GM19023 (cell line): ENCODE measurements around the gene ASPHD2.

ENCODE experiments used
- ATAC-seq: cut with Tn5 transposase; IDR thresholded peaks from one replicate; pipeline ENCODE4 v1.9.1; 2021; ENCODE audit warnings: mild to moderate bottlenecking, moderate library complexity; ENCODE audit not compliant: unreplicated experiment

Gene ASPHD2

DNA sequence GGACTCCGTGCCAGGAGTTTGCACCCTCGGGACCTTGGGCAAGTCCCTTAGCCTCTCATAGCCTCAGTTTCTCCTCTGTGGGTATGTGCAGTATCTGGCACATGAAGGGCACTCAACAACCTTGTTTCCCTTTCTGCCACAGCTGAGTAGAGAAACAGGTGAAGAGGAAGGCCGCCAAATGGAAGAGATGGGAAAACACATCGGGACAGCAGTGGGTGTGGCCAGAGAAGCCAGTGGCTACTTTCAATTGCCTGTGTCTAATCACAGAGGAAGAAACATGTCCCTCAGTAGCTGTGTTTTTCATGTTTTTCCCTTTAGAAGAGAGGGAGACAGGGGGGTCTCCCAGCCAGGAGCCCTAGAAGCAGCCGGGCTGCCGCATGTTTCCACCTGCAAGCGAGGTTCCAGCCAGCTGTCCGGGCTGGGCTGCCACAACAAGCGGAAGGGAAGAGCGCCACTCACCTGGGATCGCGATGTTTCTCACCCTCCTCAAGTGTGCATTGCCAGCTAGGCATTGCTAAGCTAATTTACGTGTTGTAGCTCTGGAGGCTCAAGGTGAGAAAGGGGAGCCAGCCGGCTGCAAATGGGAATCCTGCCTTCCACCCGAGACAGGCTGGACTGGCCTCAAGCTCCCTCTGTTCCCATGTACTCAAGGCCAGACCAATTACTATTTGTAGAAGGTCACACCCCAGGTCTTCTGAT, 16.7 kb downstream of the ASPHD2 start:
- no peak for ATAC-seq

DNA sequence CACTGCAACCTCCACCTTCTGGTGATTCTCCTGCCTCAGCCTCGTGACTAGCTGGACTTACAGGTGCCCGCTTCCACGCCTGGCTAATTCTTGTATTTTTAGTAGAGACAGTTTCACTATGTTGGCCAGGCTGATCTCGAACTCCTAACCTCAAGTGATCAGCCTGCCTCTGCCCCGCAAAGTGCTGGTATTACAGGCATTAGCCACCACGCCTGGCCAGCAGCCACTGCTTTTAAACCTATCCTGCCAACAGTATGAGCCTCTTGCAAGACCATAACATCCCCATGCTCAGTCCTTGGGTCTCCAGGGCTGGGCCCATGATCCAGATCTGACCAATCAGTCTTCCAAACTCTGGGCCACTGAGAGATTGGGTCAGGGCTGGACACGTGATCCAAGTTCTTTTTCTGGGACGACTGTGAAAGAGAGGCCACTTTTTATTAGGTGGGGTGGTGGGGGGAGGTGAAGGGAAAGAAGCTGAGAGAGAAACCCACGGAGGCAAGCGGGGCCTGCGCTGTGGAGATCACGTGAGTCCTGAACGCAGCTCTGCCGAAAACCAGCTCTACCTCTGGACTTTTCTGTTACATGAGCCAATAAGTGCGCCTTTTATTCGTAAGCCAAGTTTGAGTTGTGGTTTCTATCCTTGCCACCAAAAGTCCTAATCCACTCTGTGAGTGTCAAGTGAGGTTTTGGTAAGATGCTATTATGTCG, 17.9 kb downstream of the ASPHD2 start:
- no peak for ATAC-seq

DNA sequence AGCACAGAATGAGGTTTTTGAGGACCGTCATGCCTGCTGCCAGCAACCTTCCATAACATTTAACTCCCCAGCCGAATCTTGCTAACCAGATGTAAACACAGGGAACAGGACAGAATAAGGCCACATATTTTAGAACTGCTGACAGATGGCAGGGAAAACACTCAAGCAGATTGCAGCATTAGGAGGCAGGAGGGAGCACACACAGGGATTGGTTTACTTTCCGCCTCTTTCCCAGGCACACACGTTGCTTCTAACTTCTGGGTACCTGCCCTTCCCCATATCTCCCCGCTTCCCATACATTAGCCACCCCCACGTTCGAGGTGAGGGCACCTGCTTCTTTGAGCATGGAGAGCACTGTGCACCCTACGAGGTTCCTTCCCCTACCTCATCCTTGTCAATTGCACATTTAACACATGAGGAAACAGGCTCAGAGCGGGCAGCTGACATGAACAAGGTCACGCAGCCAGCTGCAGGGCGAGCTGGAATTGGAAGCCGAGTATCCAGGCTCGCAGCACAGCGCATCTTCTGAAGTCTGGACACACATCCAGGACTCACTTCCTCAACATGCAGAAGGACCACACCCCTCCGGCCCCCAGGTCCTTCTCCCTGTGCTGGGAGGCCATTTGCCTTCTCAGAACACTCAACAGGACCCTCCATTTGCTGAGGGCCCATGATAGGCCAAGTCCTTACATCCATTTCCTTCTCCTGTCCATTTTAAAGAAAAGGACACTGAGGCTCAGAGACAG, 18.7 kb downstream of the ASPHD2 start:
- ATAC-seq: no peak

DNA sequence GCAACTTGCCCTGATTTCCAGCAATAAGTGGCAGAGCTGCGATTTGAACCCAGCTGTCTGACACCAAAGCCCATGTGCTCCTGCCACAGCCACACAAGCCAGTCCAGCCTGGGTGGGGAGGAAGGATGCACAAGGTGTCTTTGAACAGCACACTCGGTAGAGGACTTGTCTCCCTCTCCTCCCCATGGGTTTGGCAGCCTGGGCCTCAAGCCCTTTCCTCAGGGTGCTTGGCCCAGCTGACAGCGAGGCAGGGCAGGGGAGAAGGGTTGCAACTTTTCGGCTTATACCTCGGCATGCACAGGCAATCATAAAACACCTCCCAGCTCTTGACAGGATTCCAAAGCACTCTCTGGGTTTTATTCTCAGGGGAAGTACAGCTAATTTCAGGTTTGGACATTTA, 19.3 kb downstream of the ASPHD2 start:
- no peak for ATAC-seq

DNA sequence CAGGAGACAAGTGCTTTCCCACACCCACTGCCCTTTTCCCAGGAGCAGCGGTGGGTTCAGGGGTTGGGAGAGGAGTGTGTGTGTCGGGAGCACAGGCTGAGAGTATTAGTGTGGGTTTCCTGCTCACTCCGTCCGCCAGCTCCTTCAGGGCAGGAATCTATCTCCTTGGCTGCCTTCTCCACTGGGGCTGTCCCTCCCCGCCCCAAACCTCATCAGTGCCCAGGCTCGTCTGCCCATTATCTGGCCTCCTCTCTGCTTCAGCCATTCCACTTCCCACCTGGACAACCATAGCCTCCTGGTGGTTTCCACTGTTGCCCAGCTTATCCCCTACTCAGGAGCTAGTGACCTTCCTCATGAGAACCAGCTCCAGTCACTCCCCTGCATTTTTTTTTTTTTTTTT, 19.9 kb downstream of the ASPHD2 start:
- ATAC-seq: no peak

DNA sequence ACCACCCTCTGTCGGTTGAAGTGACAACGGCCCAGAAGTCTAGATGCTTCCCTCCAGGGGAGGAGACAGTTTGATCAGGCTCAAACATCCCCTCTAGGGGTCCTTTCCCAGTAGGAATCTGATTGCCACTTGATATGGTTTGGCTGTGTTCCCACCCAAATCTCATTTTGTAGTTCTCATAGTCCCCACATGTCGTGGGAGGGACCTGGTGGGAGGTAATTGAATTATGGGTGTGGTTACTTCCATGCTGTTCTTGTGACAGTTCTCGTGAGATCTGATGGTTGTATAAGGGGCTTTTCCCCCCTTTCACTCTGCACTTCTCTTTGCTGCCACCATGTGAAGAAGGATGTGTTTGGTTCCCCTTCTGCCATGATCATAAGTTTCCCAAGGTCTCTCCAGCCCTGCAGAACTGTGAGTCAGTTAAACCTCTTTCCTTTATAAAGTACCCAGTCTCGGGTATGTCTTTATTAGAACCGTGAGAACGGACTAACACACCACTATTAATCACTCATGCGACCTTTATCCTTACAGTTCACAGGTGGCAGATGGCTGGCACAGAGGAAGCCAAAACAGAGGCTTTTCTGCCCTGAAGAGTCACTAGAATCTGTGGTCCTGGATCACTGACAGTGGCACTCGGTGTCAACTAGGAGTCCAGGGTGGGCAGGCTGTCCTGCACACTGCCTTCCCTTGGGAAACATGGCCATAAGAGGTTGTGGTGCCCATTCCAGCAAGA, 21.6 kb downstream of the ASPHD2 start:
- no peak for ATAC-seq

DNA sequence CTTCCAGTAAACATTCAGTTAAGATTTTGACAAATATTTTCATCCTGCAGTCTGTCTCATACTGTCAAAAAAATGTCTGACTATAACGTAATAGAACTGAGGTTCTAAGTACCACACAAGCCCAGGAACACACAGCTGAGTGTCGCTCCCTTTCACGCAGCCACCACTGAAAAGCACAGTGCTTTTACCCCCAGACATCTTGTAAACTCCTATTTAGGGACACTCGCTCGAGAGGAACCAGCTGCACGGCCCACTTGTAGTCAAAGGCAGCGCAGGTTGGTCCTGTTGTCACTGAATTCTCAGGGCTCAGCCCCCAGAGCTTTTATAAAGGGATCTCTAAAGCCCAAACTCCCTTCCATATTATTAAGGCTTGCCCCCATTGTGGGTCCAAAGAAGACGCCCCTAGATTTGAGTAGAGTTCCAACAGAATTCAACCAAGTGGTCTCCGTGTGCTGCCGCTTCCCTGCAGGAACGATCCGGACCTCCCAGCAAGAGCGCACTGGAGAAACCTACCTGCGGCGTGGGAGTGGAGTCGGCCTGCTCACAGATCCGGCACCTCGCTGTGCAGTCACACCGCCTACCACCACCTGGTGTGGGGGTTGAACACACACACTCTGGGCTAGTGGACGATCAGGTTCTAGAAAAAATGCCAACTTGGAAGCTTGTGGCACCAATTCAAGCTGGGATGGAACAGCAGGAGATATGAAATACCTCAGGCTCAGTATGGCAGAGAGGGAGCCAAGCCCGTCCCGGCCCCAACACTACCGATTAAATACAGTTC, 23.4 kb downstream of the ASPHD2 start:
- ATAC-seq: no peak

DNA sequence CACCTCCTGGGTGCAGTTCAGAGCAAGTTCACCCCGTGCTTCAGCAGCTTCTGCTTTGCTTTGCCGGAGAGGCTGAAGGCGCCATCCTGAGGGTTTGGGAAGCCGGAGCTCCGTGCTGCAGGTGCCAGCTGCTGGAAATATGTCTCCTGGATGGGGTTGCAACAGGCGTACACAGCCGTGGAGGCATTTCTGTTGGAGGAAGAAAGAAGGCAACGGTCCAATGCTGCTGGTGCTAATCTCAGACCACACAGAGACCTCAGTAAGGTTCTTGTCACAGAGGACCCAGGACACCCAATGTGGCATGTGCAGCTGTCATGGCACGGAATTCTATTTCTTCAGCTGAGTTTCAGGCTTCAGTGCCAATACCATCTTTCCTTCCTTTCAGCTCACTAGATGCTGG, 24.2 kb downstream of the ASPHD2 start:
- ATAC-seq: no peak

DNA sequence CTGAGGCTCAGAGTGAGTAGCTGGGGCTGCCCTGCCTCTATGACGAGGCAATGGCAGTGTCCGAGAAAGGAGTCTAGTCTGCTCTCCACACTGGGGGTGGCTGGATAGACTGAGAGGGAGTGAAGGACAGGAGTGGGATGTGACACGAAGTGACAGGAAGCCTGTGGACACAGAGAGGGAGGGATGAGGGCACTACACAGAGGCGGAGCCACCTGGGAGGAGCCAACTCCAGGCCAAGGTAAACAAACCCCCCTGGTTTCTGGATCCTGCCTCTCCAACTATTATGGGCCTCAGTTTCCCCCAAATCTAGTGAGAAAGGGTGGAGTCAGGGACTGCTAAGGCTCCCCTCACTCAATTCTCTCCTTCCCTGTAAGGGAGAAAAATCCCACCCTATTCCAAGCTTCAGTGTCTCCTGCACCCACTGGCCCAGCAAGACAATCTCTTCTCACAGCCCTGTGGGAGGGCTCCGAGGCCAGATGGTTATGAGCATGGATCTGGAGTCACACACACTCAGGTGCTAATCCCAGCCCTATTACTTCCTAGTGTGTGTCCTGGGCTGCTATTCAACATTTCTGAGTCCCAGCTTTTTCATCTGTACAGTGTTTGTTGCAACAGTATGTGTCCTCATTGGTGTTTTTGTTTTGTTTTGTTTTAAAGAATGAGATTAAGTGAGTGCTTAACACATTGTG, 24.9 kb downstream of the ASPHD2 start:
- ATAC-seq: no peak

DNA sequence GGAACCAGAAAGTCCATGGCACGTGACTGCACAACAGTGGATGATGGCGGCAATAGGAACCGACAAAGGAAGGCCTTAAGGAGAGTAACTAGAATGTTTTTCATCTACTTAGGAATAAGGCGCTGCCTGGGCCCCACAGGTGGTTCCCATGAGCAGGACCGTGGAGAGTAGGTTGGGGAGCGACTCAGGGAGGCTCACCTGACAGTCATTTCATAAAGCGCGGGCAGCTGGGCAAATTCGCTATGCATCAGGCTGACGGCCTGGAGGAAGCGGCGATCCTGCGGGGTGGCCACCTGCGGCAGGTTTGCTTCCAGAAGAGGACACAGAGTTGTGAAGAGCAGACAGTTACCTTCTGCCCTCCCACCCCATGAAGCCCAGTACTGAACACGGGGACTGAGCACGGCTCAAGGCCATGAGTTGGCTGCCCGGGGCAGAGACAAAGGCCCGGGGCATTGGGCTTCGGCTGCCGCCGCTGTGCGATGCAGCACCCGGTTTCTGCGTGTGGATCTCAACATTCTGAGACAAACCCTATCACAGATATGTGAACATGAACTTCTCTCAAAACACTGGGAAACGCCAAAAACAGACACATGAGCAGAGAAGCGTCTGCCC, 28.7 kb downstream of the ASPHD2 start:
- no peak for ATAC-seq

DNA sequence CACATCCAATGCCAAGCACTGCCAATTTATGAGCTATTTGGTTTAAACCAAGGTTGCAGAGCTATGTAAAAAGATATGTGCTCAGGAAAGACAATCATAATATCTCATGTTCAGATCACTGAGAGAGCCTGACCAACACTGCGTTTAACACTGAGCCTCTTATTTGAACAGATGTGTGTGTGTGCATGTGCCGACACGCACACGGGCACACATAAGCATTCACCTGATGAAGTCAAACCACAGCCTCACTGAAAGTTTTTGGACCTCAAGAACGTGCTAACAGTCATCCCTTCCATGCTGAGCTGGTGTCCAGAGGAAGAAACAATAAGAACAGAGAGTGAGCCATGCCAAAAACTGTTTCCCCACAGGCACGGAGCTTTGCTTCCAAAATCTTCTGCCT, 31.1 kb downstream of the ASPHD2 start:
- no peak for ATAC-seq

DNA sequence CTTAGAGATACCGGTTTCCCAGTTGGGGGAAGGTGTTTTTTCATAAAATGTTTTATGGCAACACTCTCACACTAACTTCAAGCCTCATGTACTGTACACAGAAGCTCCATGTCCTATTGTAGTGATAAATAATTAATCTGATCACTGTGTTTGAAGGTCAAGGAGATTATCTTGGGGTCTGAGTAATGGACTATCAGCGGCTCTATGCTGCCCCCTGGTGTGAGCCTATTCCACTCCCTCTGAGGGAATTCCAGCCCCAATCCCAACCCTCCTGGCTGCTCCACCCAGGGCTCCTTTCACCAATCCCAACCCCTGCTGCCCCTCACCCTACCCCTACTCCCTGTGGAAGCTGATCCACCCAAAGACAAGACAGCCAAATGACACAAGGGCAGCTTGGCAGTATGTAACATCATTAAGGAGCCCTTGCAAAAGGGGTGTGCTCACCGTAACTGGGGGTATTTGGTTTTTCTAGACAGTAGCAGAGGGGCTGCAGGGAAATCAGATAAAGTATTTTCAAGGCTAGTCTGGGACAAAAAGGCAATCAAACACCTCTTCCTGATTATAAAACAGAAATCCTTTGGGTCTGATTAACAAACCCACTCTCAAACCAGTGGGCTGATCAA, 32.2 kb downstream of the ASPHD2 start:
- no peak for ATAC-seq

DNA sequence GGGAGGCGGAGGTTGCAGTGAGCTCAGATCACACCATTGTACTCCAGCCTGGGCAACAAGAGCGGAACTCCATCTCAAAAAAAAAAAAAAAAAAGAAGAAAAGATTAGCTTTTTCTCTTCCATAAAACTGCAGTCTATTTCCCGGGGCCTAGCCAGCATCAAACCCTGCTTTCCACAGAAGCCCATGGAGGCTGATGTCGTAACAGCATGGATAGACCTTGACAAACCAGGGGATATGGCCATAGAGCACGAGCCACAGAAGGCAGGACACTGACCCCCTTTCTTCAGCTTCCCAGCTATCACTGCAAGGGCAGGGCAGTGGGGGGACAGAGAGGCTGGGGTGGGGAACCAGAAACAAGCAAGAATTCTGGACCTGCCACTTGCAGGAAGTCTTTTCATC, 33.0 kb downstream of the ASPHD2 start:
- no peak for ATAC-seq

DNA sequence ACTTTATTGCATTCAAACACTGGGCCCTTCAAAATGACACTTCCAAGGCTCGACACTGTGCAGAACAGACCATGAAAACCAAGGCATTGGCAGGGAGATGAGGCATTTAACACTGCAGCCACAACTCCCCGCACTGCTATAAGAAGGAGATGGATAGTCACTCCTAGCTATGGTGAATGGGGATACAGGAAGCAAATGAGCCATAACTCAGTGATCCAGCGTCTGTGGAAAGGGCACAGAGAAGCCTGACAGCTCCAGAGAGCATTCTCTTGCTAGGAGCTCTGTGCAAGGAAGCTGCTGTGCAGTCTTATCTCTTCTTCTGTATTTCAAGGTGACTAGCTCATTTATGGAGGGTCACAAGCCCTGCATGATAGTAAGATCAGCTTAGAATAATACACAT, 33.6 kb downstream of the ASPHD2 start:
- no peak for ATAC-seq

DNA sequence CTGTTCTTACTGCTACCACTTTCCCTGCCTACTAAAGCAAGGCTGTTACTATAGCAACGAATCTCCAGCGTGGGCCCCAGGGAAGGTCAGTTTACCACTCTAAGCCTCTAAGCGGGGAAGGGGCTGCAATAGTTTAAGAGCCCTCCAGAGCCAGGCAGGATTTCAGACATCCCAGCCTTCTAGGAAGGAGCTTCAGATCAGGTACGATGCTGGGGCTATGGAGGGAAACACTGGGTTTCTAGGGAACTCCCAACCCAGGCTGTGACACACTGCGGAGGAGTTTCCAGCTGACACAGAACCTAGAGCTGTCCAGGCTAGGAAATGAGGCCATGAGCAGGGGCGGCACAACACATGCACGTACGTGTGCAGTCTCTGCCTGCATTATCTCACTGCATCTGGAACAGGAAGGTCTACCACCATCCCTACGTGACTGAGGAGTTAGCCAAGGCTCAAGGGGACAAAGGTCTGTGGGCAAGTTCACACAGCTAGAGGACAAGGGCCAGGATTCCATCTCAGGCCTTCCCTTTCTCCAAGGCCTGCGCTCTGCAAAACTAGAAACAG, 34.1 kb downstream of the ASPHD2 start:
- ATAC-seq: no peak

DNA sequence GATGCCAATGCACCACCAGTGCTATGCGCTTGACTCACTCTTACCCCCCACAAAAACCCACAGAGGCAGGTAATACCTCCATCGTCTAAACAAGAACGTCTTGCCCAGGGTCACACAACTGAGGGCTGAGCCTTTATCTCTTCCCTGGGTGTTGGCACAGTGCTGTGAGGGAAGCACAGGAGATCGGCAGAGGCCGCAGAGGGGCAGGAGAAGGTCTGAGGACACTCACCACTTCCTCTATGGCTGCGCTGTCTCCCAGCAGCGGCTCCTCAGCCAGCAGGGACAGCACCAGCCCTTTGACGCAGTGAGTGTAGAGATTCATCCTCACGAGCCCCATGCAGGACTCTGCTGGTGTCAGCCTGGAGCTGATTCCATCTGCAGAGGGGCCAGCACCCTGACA, 34.6 kb downstream of the ASPHD2 start:
- ATAC-seq: no peak

DNA sequence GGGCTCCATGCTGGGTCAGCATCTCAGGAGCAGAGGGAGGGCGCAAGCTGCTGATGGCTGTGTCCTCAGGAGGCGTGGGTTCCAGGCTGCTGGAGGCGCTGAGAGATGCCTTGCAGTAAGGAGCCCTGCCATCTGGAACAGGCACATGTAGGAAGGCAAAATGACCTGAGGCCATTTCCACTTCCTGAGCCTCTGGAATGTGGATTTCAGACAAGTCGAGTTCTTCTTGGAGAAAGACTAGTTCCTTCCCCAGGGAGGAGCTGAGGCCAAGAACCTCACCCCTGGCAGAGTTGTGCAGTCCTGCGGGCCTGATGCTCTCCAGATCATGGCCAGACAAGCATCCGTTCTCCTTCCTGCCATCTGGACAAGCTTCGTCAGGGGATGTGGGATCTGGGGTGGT, 35.3 kb downstream of the ASPHD2 start:
- ATAC-seq: no peak

DNA sequence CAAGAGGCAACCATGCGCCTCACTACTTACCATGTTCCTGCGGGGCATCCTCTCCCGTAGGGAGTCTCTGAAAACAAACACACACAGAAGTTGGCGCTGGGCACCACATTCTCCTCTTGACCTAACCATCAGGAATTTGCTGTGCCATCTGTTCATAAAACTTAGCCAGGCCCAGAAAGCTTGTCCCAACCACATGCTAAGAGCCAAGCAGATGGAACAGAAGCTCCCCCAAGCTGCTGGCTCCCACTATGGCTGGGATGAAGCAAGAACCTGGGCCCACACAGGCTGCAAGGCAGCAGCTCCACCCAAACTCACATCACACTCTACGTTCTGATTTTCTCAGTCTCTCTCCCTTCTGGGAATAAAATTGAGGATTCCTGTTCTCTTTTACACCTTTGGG, 37.1 kb downstream of the ASPHD2 start:
- no peak for ATAC-seq

DNA sequence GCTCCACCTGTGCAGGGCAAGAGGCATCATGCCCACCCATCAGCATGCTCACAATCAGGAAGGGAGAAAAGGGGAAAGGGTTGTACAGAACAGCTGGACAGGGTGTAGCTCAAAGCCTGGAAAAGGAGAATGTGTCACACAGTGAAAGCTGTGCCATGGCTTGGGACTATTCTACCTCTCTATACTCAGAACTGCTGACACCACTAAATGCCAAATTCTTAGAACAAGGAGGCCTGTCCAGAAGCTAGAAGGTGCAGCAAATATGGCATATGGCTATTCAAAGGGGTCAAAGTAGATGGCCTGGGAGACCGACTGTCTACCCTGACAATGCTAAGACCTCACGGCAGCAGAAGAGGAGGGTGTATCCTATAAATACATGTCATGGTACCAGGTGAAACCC, 41.7 kb downstream of the ASPHD2 start:
- no peak for ATAC-seq
